HEK293T (cell line): ENCODE data around the gene THSD4.

Experiments used
- BHLHE40 ChIP-seq: fragments of 450-650 bp; IDR thresholded peaks from 2 replicates; pipeline ENCODE4 v1.6.1; 2016; ENCODE audit warnings: mild to moderate bottlenecking, moderate library complexity, borderline replicate concordance
- CTBP1 ChIP-seq: fragments of 450-650 bp; IDR thresholded peaks from 2 replicates; pipeline ENCODE4 v1.6.1; 2016; ENCODE audit warnings: borderline replicate concordance
- ELF4 ChIP-seq: fragments of 450-650 bp; IDR thresholded peaks from 2 replicates; pipeline ENCODE4 v1.6.1; 2017; ENCODE audit warnings: antibody characterized with exemption
- FOXK2 ChIP-seq: fragments of 450-650 bp; IDR thresholded peaks from 2 replicates; pipeline ENCODE4 v1.6.1; 2016; ENCODE audit warnings: mild to moderate bottlenecking
- FOXM1 ChIP-seq: fragments of 450-650 bp; IDR thresholded peaks from 2 replicates; pipeline ENCODE4 v1.6.1; 2017; ENCODE audit warnings: mild to moderate bottlenecking, borderline replicate concordance
- NFRKB ChIP-seq: fragments of 450-650 bp; IDR thresholded peaks from 2 replicates; pipeline ENCODE4 v1.6.1; 2016; ENCODE audit warnings: mild to moderate bottlenecking, moderate library complexity
- ZNF384 ChIP-seq: fragments of 450-650 bp; IDR thresholded peaks from 2 replicates; pipeline ENCODE4 v1.6.1; 2016

DNA sequence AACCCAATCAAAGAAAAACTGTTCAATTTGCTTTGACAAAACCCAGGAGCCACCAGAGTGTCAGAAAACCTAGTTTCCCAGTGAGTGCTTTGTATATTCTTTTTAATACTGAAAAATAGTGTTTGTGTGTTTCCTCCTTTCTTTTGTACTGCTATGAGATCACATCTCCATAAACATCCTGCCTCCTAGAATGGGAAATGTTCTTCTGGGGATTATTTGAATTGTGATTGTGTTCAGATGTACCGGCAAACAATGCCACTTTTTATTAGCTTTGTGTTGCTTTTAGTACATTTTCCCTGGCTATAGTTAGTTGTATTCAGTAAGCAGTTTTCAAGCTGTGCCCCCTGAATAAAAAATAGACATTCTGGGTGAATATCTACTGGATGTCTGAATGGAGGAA lies 547.0 kb downstream of the THSD4 start:
- TF ChIP-seq FOXK2 (no peak), BHLHE40 (no peak), FOXM1 (no peak), NFRKB (no peak), ZNF384 (no peak), ELF4 (no peak), CTBP1 (no peak)
